Pancreas (tissue), 10 donors: ENCODE data around the gene MRPL23. TPM values are rescaled to one million over a fixed set of nuclear protein-coding genes. Genes with fewer than 3 reads are reported as not detected.
A peak's percentile ranks its signal among the peaks of the same experiment; 100 is the strongest.

Experiments used
- ATAC-seq, 4 donors: fragments of 200-7000 bp; cut with Tn5 transposase; one replicate each; pipeline versions ENCODE4 v1.8.0 to v1.9.1; 2020; ENCODE audit warnings: mild to moderate bottlenecking in 4 of 4, moderate library complexity in 4 of 4
- DNase-seq, 6 donors: peaks; one replicate each; pipeline ENCODE4 v3.0.0-alpha.2; 2020
- FAIRE-seq: peaks from 2 replicates; lab custom pipeline; 2012; peaks lifted over from hg19 to GRCh38; lab: Jason Lieb, UNC
- H3K27ac ChIP-seq, 4 donors: fragments of 200-600 bp; sonication (generic); 1 replicate in 3 of 4; 2 replicates in 1 of 4; pipeline versions ENCODE4 v1.5.0 to v1.8.0; 2020
- H3K27me3 ChIP-seq, 4 donors: fragments of 200-600 bp; one replicate each; pipeline ENCODE4 v1.8.0; 2021
- H3K36me3 ChIP-seq, 3 donors: fragments of 200-600 bp; sonication (generic) in 1 of 3; one replicate each; pipeline versions ENCODE4 v1.5.0 to v1.8.0; 2020 to 2021
- H3K4me1 ChIP-seq, 3 donors: fragments of 200-600 bp; one replicate each; pipeline ENCODE4 v1.8.0; 2021
- H3K4me3 ChIP-seq, 4 donors: fragments of 200-600 bp; sonication (generic) in 2 of 4; one replicate each; pipeline versions ENCODE4 v1.5.0 to v1.8.0; 2020 to 2021
- H3K9me3 ChIP-seq, 4 donors: fragments of 200-600 bp; one replicate each; pipeline ENCODE4 v1.8.0; 2021
- CTCF ChIP-seq, 4 donors: fragments of 200-600 bp; sonication (generic) in 3 of 4; IDR thresholded peaks; one replicate each; pipeline versions ENCODE4 v1.5.0 to v1.8.0; 2021; ENCODE audit warnings: antibody characterized with exemption in 4 of 4
- WGBS, 2 donors: extraction: QIAGEN DNeasy Blood & Tissue Kit; methylation state at CpG; one replicate each; pipeline ENCODE4 v1.1.7; 2013; 5-methylcytosine and 5-hydroxymethylcytosine counted together
- intact Hi-C, 3 donors: fragments of 100-400 bp; cut with DNase I; formaldehyde crosslinking; loops; one replicate each; pipeline versions ENCODE4 v1.11.1 to v1.14.2; 2022
- polyA plus RNA-seq, 2 donors: library from polyadenylated mRNA; stranded (reverse); fragments of 200-250 nt; gene quantifications; one replicate each; pipeline ENCODE4 v1.2.3, GENCODE V29; 2013
- total RNA-seq, 6 donors: library from RNA; stranded (reverse); fragmentation: NEBNext Ultra II Directional in 4 of 6; extraction: Animal tissue kit (Norgen Biotek cat#: 25700) in 4 of 6; gene quantifications; one replicate each; pipeline versions ENCODE4 v1.2.1 to v1.2.4, GENCODE V29; 2021 to 2023
- donor health status: healthy with polysubstance abuse.
- donor health status: DM: no; HTN: no; CAD: no; lungs with moderate emphysema.
- donor health status: DM: no; HTN: no; CAD: no.
- donor health status: control.
- donor health status: control.
- donor health status: Bipolar disorder and iron deficiency.
- donor health status: DM: yes; HTN: yes; CAD: no.
- donor health status: DM: no; HTN: no; CAD: no.
- donor health status: DM: no; HTN: no; CAD: no.
- donor health status: DM: yes; HTN: yes; CAD: no.

Gene MRPL23
- total and polyA plus RNA-seq, 8 donors, result 16.7 to 92.1 (median 38.0) TPM

- Histone ChIP-seq H3K27ac (no peak overlapping the region), H3K4me1 (no peaks in the 10 kb centered on the region), H3K9me3 (no peaks in the 10 kb centered on the region), H3K36me3 (no peaks in the 10 kb centered on the region), H3K27me3 (no peaks in the 10 kb centered on the region), H3K4me3 (no peak overlapping the region)
- DNase-seq (peak in 3 of 6 donors; percentile 38 to 54 (median 50)), ATAC-seq (peak in 1 of 4 donors; percentile 14), FAIRE-seq (no peak)
- 55 to 60% methylated on average over 17 of the region's 17 CpGs for WGBS, 2 donors
- intact Hi-C loops, result loop anchor here in 1 of 3 donors (10.0 kb wide), 2 partner anchors 221 to 229 kb away; partner anchors contain the start of gene KRTAP5-6
- TF ChIP-seq CTCF (IDR thresholded peaks at IDR 0.05), result no peak
Measured at GRCh38 chr11:1924181-1924580, 23.0 kb upstream of the MRPL23 start.

- Histone ChIP-seq H3K27me3 (no peaks in the 10 kb centered on the region), H3K36me3 (no peaks in the 10 kb centered on the region), H3K4me1 (no peaks in the 10 kb centered on the region), H3K27ac (no peak overlapping the region), H3K4me3 (no peak overlapping the region), H3K9me3 (no peaks in the 10 kb centered on the region)
- ATAC-seq (no peak), DNase-seq (peak in 3 of 6 donors; percentile 30 to 62 (median 49)), FAIRE-seq (no peak)
- intact Hi-C loops, result loop anchor here in 1 of 3 donors (10.0 kb wide), 2 partner anchors 220 to 230 kb away; partner anchors contain the start of gene KRTAP5-6
- TF ChIP-seq CTCF (IDR thresholded peaks at IDR 0.05), result no peak
- WGBS, 2 donors, result 72 to 78% methylated on average over 19 to 21 of the region's 21 CpGs
Measured at GRCh38 chr11:1924646-1925372, 22.3 kb upstream of the MRPL23 start.

GRCh38 chr11:1925373-1926155 lies 21.6 kb upstream of the MRPL23 start:
- Histone ChIP-seq H3K4me1 (no peaks in the 10 kb centered on the region), H3K9me3 (no peaks in the 10 kb centered on the region), H3K36me3 (no peaks in the 10 kb centered on the region), H3K4me3 (no peak overlapping the region), H3K27me3 (no peaks in the 10 kb centered on the region), H3K27ac (no peak overlapping the region)
- TF ChIP-seq CTCF (IDR thresholded peaks at IDR 0.05), result no peak
- no peak for ATAC-seq
- DNase-seq, result peak in 2 of 6 donors; percentile 23 to 60
- WGBS, 2 donors, result 77 to 84% methylated on average over 23 of the region's 23 CpGs
- FAIRE-seq, result no peak
- intact Hi-C loops, result loop anchor here in 1 of 3 donors (10.0 kb wide), 2 partner anchors 219 to 231 kb away; partner anchors contain the start of gene KRTAP5-6

GRCh38 chr11:1926156-1927025 lies 20.7 kb upstream of the MRPL23 start:
- no peak for ATAC-seq
- WGBS, 2 donors, result 84 to 93% methylated on average over 40 to 41 of the region's 41 CpGs
- no peaks in the 10 kb centered on the region for H3K4me1 ChIP-seq
- no peaks in the 10 kb centered on the region for H3K36me3 ChIP-seq
- H3K4me3 ChIP-seq, result no peak overlapping the region
- H3K9me3 ChIP-seq, result no peaks in the 10 kb centered on the region
- no peak overlapping the region for H3K27ac ChIP-seq
- no peaks in the 10 kb centered on the region for H3K27me3 ChIP-seq
- intact Hi-C loops, result loop anchor here in 1 of 3 donors (10.0 kb wide), 2 partner anchors 218 to 232 kb away; partner anchors contain the start of gene KRTAP5-6
- no peak for TF ChIP-seq CTCF (IDR thresholded peaks at IDR 0.05)
- DNase-seq, result peak in 3 of 6 donors; percentile 18 to 55 (median 48)
- no peak for FAIRE-seq
